Gastrocnemius medialis (tissue), 4 donors: Measurements from ENCODE around the gene PRR33. TPM values are rescaled to one million over a fixed set of nuclear protein-coding genes. Genes with fewer than 3 reads are reported as not detected.

Source experiments
- ATAC-seq, 2 donors: fragments of 150-250 bp; one replicate each; pipeline ENCODE4 v1.9.1; 2016
- DNase-seq, 2 donors: peaks; one replicate each; pipeline ENCODE4 v3.0.0-alpha.2; 2019
- H3K27ac ChIP-seq, 4 donors: fragments of 200-600 bp; sonication (generic); 1 replicate in 1 of 4; 2 replicates in 3 of 4; pipeline ENCODE4 v1.5.1; 2016 to 2018; ENCODE audit warnings: mild to moderate bottlenecking in 2 of 4, moderate library complexity in 1 of 4
- H3K27me3 ChIP-seq, 3 donors: fragments of 200-600 bp; sonication (generic) in 2 of 3; 1 replicate in 1 of 3; 2 replicates in 2 of 3; pipeline versions ENCODE4 v1.5.1 to v1.6.0; 2016 to 2019; ENCODE audit warnings: mild to moderate bottlenecking in 1 of 3, moderate library complexity in 1 of 3
- H3K36me3 ChIP-seq, 2 donors: fragments of 200-600 bp; sonication (generic) in 1 of 2; one replicate each; pipeline ENCODE4 v1.5.1; 2017 to 2018
- H3K4me1 ChIP-seq, 2 donors: fragments of 200-600 bp; sonication (generic) in 1 of 2; one replicate each; pipeline ENCODE4 v1.5.1; 2016 to 2017; ENCODE audit warnings: mild to moderate bottlenecking in 2 of 2
- H3K4me3 ChIP-seq, 4 donors: fragments of 200-600 bp; sonication (generic) in 3 of 4; 1 replicate in 1 of 4; 2 replicates in 3 of 4; pipeline ENCODE4 v1.5.1; 2016 to 2019; ENCODE audit warnings: mild to moderate bottlenecking in 2 of 4
- H3K9me3 ChIP-seq, 3 donors: fragments of 200-600 bp; sonication (generic) in 2 of 3; 1 replicate in 1 of 3; 2 replicates in 2 of 3; pipeline ENCODE4 v1.5.1; 2016 to 2019
- CTCF ChIP-seq, 5 experiments: fragments of 450-650 bp in 3 of 5; fragments of 200-600 bp in 2 of 5; sonication (generic) in 2 of 5; IDR thresholded peaks in 4 of 5; conservative IDR thresholded peaks in 1 of 5; 1 replicate in 4 of 5; 2 replicates in 1 of 5; pipeline ENCODE4 v1.5.1; 2016 to 2019; ENCODE audit warnings: antibody characterized with exemption in 5 of 5, mild to moderate bottlenecking in 3 of 5, moderate library complexity in 3 of 5
- POLR2A ChIP-seq, 2 donors: fragments of 450-650 bp; IDR thresholded peaks; one replicate each; pipeline ENCODE4 v1.6.1; 2017; ENCODE audit warnings: antibody characterized with exemption in 2 of 2, mild to moderate bottlenecking in 2 of 2, moderate library complexity in 2 of 2
- in situ Hi-C, 4 donors: fragments of 200-750 bp; cut with MboI; loops; one replicate each; pipeline versions ENCODE4 v1.15.0 to v1.8.0; 2017; ENCODE audit warnings: low sequenced_read_pairs in 4 of 4
- intact Hi-C: fragments of 100-400 bp; cut with DNase I; formaldehyde crosslinking; loops from one replicate; pipeline ENCODE4 v1.15.1; 2023; ENCODE audit warnings: low total_unique reads
- total RNA-seq, 4 donors: library from RNA; depleted of rRNA; stranded (reverse); fragments of >200 nt; gene quantifications; one replicate each; pipeline versions ENCODE4 v1.1.0 to v1.2.3, GENCODE V29; 2016

The PRR33 gene
- total RNA-seq, 4 donors from 2014 or later: 0.16 to 2.3 (median 1.0) TPM

GRCh38 chr11:1927848-1928469 lies 36.3 kb upstream of the PRR33 start:
- intact Hi-C loops: no loop called here
- Histone ChIP-seq H3K4me3 (no peak overlapping the region), H3K27ac (peak overlapping the region; percentile 53 to 99 (median 79)), H3K27me3 (no peaks in the 10 kb centered on the region), H3K4me1 (peaks cover 7 to 24% of the 10 kb centered on the region in 2 donors), H3K9me3 (no peaks in the 10 kb centered on the region), H3K36me3 (no peaks in the 10 kb centered on the region)
- in situ Hi-C loops: no loop called here
- TF ChIP-seq POLR2A (IDR thresholded peaks at IDR 0.05) (no peak), CTCF (IDR thresholded peaks at IDR 0.05 in 4 of 5, conservative IDR thresholded peaks at IDR 0.05 in 1 of 5) (no peak)
- ATAC-seq (no peak), DNase-seq (no peak)

GRCh38 chr11:1927026-1927847 lies 35.5 kb upstream of the PRR33 start:
- intact Hi-C loops (no loop called here), in situ Hi-C loops (no loop called here)
- DNase-seq (peak in 1 of 2 donors; percentile 50), ATAC-seq (peak in 1 of 2 donors; percentile 13)
- Histone ChIP-seq H3K4me1 (peaks cover 15 to 31% of the 10 kb centered on the region in 2 donors), H3K27me3 (no peaks in the 10 kb centered on the region), H3K9me3 (no peaks in the 10 kb centered on the region), H3K36me3 (no peaks in the 10 kb centered on the region), H3K27ac (peak overlapping the region; percentile 53 to 99 (median 79)), H3K4me3 (no peak overlapping the region)
- TF ChIP-seq POLR2A (IDR thresholded peaks at IDR 0.05): no peak
- TF ChIP-seq CTCF (IDR thresholded peaks at IDR 0.05 in 4 of 5, conservative IDR thresholded peaks at IDR 0.05 in 1 of 5): no peak

- H3K27me3 ChIP-seq: no peaks in the 10 kb centered on the region
- H3K36me3 ChIP-seq: no peaks in the 10 kb centered on the region
- intact Hi-C loops (no loop called here), in situ Hi-C loops (no loop called here)
- DNase-seq: peak in 1 of 2 donors; percentile 20
- TF ChIP-seq POLR2A (IDR thresholded peaks at IDR 0.05) (no peak), CTCF (IDR thresholded peaks at IDR 0.05 in 4 of 5, conservative IDR thresholded peaks at IDR 0.05 in 1 of 5) (no peak)
- H3K4me1 ChIP-seq: peaks cover 16 to 40% of the 10 kb centered on the region in 2 donors
- H3K27ac ChIP-seq: peak overlapping the region; percentile 53 to 99 (median 79)
- ATAC-seq: no peak
- H3K4me3 ChIP-seq: no peak overlapping the region
- no peaks in the 10 kb centered on the region for H3K9me3 ChIP-seq
These were observed 34.7 kb upstream of the PRR33 start for GRCh38 chr11:1926156-1927025.

- peak overlapping the region; percentile 29 to 99 (median 93) for H3K27ac ChIP-seq
- no peak for TF ChIP-seq CTCF (IDR thresholded peaks at IDR 0.05 in 4 of 5, conservative IDR thresholded peaks at IDR 0.05 in 1 of 5)
- TF ChIP-seq POLR2A (IDR thresholded peaks at IDR 0.05): no peak
- no peak for ATAC-seq
- no peaks in the 10 kb centered on the region for H3K9me3 ChIP-seq
- no peak overlapping the region for H3K4me3 ChIP-seq
- intact Hi-C loops: no loop called here
- no peaks in the 10 kb centered on the region for H3K27me3 ChIP-seq
- in situ Hi-C loops: no loop called here
- H3K36me3 ChIP-seq: no peaks in the 10 kb centered on the region
- peaks cover 23 to 48% of the 10 kb centered on the region in 2 donors for H3K4me1 ChIP-seq
- peak in 1 of 2 donors; percentile 21 for DNase-seq
These were observed 33.9 kb upstream of the PRR33 start for GRCh38 chr11:1925373-1926155.
